HG03039 (cell line): Measurements from ENCODE around the gene TBC1D3B.
"Not testable (repeated sequence)": the region's sequence is repeated elsewhere in the genome, so short reads cannot be mapped to it uniquely, and the experiment has no call there.

Experiments used
- ATAC-seq: cut with Tn5 transposase; IDR thresholded peaks from one replicate; pipeline ENCODE4 v1.9.1; 2021; ENCODE audit warnings: mild to moderate bottlenecking, moderate library complexity; ENCODE audit not compliant: unreplicated experiment

TBC1D3B gene

GRCh38 chr17:36131421-36131820 is 45.0 kb downstream of the TBC1D3B start:
- no peak for ATAC-seq

GRCh38 chr17:36130346-36130745 is 46.1 kb downstream of the TBC1D3B start:
- ATAC-seq = no peak

GRCh38 chr17:36129616-36130015 is 46.8 kb downstream of the TBC1D3B start:
- no peak for ATAC-seq

- no peak for ATAC-seq
These were observed 47.9 kb downstream of the TBC1D3B start for GRCh38 chr17:36128411-36128978.

- no peak for ATAC-seq
These were observed 48.5 kb downstream of the TBC1D3B start for GRCh38 chr17:36127911-36128310.

GRCh38 chr17:36127199-36127893 is 49.1 kb downstream of the TBC1D3B start:
- no peak for ATAC-seq

GRCh38 chr17:36124879-36125824 is 51.3 kb downstream of the TBC1D3B start:
- no peak for ATAC-seq

- ATAC-seq = no peak
These were observed 53.0 kb downstream of the TBC1D3B start for GRCh38 chr17:36123431-36123830.

- ATAC-seq = not testable (repeated sequence)
These were observed 55.3 kb downstream of the TBC1D3B start for GRCh38 chr17:36121099-36121498.

- no peak for ATAC-seq
These were observed 56.2 kb downstream of the TBC1D3B start for GRCh38 chr17:36120221-36120620.

GRCh38 chr17:36118477-36119353 is 57.7 kb downstream of the TBC1D3B start:
- ATAC-seq = no peak

- ATAC-seq = no peak
These were observed 58.7 kb downstream of the TBC1D3B start for GRCh38 chr17:36117505-36118382.
